NCI-H2081 (cell line): ENCODE measurements around the gene EIF1AD.

ENCODE experiments used
- DNase-seq, 2 experiments: peaks; one replicate each; lab custom pipeline; 2025; lab: John Stamatoyannopoulos, UW

EIF1AD gene

GRCh38 chr11:66004186-66004585 is 2.2 kb upstream of the EIF1AD start:
- no peak for DNase-seq

DNA sequence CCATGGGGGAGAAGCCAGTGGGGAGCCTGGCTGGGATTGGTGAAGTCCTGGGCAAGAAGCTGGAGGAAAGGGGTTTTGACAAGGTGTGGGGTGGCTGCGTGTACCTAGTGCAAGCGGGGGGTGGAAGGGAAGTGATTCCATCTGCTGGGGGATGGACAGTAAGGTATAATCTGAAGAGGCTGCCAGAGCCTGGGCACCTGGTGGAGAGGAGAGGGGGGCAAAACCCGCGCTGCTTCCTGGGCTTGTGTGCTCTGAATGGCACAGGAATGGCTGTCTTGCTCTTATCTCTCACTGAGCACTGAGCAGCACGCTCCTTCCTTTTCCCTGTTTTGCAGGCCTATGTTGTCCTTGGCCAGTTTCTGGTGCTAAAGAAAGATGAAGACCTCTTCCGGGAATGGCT is 1.3 kb upstream of the EIF1AD start:
- peak in 1 of 2 experiments; percentile 2 for DNase-seq

GRCh38 chr11:66002648-66003225 is 780 bp upstream of the EIF1AD start:
- DNase-seq = peak in 1 of 2 experiments; percentile 59

GRCh38 chr11:65997286-65997685 is 4.7 kb downstream of the EIF1AD start:
- no peak for DNase-seq

DNA sequence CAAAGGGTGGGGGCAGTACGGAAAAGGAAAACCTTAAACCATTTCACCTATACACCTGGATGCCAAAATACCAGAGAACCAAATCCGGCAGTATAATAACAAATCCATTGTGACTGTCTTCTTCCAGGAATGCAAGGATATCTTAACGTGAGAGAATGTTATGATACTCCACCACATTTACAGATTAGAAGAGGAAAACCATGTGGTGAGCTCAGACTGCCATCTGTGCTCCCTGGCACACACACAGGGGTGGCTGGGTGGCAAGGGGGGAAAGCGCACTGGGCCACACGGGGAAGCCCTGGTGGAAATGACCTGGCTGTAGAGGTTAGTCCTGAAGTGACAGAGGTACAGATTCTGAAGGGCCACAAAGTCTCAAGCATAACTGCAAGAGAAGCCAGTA is 9.9 kb downstream of the EIF1AD start:
- DNase-seq = no peak

DNA sequence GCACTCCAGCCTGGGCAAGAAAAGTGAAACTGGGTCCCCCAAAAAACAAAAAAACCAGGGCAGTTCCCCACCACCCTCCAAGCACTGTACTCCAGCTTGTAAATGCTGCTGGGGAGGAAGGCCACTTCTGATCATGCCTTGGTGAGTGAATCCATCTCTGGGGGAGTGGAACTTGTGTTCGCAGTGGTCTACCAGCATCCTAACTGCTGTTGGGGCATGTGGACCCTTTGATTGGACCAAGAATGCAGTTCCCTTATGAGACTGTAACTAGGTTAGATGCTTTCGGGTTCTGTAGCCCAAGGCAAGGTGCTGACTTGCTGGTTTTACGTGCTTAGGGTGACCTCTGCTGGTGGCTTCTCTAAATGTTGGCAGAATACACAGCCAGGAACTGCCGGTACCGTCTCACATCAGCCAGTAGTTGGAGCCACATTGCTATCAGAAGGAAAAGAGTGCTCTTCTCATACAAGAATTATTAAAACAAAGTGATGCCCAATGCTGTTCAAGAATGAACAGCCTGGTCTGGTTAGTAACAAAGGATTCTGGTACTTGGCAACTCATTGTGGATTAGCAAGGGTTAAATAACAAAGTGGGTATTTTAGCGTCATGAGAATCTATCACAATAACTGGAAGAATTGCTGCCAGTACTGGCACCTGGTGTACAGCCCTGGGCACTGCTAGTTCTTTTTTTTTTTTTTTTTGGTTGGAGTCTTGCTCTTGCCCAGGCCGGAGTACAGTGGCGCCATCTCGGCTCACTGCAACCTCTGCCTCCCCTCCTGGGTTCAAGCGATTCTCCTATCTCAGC is 13.0 kb downstream of the EIF1AD start:
- DNase-seq = peak; percentile 87 to 93

GRCh38 chr11:65987336-65987735 is 14.6 kb downstream of the EIF1AD start:
- no peak for DNase-seq

DNA sequence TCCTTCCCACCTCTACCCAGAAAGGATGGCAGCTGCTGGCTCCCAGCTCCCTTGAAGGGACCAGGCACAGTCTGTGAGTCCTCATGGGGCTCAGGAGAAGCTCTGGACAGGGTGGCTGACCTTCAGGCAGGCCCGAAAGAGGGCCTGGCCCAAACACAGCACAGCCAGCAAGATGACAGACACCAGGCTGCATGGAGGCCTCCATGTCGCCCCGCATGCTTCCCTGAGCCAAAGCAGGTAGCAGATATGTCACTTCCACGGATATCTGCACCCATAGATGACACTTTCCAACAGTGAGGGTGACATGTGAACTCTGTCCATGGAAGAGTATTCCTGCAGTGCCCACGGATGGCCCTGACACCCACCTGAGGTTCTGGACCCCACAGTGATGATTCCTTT is 18.4 kb downstream of the EIF1AD start:
- no peak for DNase-seq

- DNase-seq = no peak
Measured at GRCh38 chr11:65982824-65983588, 19.0 kb downstream of the EIF1AD start.

GRCh38 chr11:65981972-65982823 is 19.8 kb downstream of the EIF1AD start:
- no peak for DNase-seq

- DNase-seq = peak in 1 of 2 experiments; percentile 8
Measured at GRCh38 chr11:65981101-65981740, 20.7 kb downstream of the EIF1AD start.

DNA sequence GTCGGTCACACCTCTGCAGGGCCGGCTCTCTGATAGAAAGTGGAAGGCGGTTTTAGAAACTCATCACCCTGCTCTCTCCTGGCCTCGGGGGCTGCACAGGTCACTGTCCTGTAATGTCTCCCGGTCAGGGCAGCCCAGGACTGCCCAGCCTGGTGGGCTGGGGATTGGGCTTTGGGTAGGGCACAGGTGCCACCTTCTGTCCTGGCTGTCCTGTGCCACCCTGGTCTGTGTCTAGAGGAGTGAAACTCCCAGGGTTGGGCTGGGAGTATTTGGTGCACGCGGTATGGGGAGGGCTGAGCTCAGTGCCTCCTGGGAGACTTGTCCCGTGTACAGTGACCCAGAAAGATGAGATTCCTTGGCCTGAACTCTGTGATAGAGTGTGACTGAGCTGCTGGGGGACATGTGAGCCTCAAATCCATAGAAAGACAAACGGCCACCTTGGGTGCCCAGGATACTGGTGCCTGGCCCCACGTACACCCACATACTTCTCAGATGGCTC is 22.6 kb downstream of the EIF1AD start:
- no peak for DNase-seq

DNA sequence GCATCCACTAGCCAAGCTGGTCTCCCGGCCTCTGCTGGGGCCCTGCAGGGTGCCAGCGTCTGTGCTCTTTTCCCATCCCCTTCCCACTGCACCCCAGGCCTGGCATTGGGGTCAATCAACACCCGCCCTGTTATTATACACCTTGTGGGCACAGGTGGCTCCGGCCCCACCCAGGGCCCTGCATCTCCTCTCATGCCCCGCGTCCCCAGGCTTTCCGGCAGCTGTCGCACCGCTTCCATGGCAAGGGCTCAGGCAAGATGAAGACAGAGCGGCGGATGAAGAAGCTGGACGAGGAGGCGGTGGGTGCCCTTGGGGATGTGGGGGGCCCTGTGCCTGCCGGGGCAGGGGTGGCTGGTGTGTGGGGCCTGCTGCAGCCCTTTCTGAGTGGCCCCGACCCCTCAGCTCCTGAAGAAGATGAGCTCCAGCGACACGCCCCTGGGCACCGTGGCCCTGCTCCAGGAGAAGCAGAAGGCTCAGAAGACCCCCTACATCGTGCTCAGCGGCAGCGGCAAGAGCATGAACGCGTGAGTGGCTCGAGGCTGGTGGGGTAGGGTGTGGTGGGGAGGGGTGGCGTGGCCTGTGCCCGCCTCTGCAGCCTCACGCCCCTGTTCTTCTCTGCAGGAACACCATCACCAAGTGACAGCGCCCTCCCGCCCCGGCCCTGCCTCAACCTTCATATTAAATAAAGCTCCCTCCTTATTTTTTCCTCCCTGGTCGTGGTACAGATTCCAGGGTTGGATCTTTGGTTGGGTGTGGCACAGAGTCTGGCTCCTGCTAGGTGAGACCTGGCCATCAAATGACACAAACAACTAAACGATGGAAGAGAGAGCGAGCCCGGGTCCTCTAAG is 23.3 kb downstream of the EIF1AD start:
- DNase-seq = no peak

GRCh38 chr11:65977621-65978390 is 24.2 kb downstream of the EIF1AD start:
- DNase-seq = no peak

DNA sequence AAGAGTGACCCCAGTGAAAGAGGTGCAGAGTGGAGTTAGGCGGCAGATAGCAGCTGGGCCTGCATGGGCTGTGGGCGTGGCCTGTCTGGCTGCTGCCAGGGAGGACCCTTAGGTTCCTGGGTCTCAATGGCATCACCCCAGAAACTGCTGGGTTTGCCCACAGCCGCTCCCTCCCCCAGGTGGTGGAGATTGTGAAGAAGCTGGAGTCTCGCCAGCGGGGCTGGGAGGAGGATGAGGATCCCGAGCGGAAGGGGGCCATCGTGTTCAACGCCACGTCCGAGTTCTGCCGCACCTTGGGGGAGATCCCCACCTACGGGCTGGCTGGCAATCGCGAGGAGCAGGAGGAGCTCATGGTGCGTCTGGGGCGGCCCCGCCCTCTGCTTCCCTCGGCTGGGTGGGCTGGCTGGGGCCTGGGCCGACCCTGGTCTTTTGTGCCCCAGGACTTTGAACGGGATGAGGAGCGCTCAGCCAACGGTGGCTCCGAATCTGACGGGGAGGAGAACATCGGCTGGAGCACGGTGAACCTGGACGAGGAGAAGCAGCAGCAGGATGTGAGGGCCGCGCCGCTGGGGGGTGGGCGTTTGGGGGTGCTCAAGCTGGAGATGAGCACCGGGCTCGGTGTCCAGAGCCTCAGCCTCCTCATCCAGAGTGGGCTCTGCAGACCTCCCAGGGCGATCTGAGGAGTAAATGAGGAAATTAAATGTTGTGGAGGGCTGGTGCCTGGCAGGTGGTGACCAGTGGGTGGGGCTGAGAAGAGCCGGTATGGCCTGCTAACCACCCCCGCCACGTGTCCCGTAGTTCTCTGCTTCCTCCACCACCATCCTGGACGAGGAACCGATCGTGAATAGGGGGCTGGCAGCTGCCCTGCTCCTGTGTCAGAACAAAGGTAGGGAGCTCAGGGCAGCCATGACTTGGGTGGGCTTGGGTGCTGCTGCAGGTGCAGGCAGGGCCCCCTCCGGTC is 25.5 kb downstream of the EIF1AD start:
- DNase-seq = no peak

GRCh38 chr11:65975771-65976170 is 26.2 kb downstream of the EIF1AD start:
- DNase-seq = no peak

- DNase-seq = no peak
Measured at GRCh38 chr11:65973439-65974110, 28.4 kb downstream of the EIF1AD start.

DNA sequence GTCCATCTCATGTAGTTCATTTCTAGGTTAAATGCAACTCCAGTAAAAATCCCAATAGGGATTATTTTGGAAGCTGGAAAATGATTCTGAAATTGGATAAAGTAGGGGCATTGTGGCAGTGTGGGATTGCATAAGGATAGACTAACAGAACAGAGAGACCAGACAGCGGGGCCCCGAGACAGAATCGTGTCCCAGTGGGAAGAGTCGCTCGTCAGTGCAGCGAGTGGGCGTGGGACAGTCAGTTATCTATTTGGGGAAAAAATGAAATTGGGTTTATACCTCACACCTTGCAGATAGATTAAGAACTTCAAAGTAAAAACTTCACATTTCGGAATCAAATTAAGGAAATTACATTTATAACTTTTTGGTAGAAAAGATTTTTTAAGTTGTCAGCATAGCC is 29.8 kb downstream of the EIF1AD start:
- no peak for DNase-seq
